Skeletal muscle satellite cell (primary cell): ENCODE measurements around the gene WBP11.
"Not testable (repeated sequence)": the region's sequence is repeated elsewhere in the genome, so short reads cannot be mapped to it uniquely, and the experiment has no call there.

Experiments used
- H3K27me3 ChIP-seq: 2 replicates; pipeline ENCODE4 v1.7.0; 2013; ENCODE audit warnings: low read length; ENCODE audit not compliant: control insufficient read depth, insufficient read depth
- H3K36me3 ChIP-seq: 2 replicates; pipeline ENCODE4 v1.7.0; 2013; ENCODE audit warnings: mild to moderate bottlenecking, control low read depth, low read length; ENCODE audit not compliant: insufficient read depth
- H3K4me1 ChIP-seq: 2 replicates; pipeline ENCODE4 v1.7.0; 2013; ENCODE audit warnings: low read length; ENCODE audit not compliant: control insufficient read depth, insufficient read depth
- H3K4me2 ChIP-seq: 2 replicates; pipeline ENCODE4 v1.7.0; 2013; ENCODE audit warnings: mild to moderate bottlenecking, low read length
- H3K4me3 ChIP-seq: 2 replicates; pipeline ENCODE4 v1.7.0; 2013; ENCODE audit warnings: low read length
- H3K9ac ChIP-seq: 2 replicates; pipeline ENCODE4 v1.7.0; 2013; ENCODE audit warnings: mild to moderate bottlenecking, low read depth, low read length, moderate library complexity
- H3K9me3 ChIP-seq: replicated peaks from 2 replicates; pipeline ENCODE4 v1.7.0; 2013; ENCODE audit warnings: mild to moderate bottlenecking, control low read depth, low read length

Gene WBP11

DNA sequence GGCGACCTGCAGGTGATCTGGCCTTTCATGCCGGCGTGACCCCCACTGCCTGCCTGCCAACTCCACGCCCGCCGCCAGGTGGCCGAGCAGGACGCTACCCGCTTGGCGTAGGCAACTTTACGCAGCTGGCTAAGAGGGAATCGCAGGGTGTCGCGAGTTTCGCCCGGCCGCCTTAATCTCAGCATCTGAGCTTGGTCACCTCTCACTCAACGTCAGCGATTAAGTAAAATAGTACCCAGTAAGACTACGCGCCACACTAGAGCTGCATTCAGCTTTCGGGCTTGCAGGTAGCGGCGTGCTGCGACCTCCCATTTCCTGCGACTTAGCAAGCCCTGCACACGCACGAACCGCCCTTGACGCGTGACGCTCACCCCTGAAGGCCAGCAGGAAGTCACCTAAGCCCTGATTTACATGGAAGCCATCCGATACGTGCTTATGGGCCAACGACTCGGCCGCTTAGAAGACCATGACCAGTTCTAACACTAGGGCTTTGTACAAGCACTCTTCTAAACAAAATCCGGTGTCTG lies 33.2 kb downstream of the WBP11 start:
- Histone ChIP-seq H3K4me3 (peak overlapping the region; percentile 82), H3K27me3 (no peaks in the 10 kb centered on the region), H3K9ac (peak overlapping the region; percentile 88), H3K36me3 (no peaks in the 10 kb centered on the region), H3K9me3 (no peaks in the 10 kb centered on the region), H3K4me2 (peak overlapping the region; percentile 87), H3K4me1 (peaks cover 13% of the 10 kb centered on the region)

DNA sequence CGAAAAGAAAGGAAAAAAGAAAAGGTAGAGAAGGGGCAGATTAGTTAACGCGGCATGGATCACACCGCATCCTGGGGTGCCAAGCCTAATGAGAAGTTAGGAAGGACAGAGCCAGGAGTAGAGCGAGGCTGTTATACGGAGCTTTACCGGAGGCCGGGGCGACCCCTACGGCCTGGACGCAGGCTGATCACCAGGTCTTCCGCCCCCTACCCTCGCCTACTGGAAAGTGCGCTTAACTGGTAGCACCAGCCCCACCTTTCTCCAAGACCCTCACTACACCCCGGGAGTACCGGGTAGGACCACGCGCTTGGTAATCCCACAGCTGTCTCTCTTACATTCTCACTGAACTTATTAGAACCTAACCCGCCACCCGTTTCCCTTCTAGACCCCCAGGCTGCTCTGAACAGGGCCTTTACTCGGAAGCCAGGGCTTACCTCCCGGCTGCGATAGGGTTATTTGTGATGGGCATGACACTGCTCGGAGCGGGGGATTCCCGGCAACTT lies 33.8 kb downstream of the WBP11 start:
- H3K36me3 ChIP-seq = no peaks in the 10 kb centered on the region
- no peaks in the 10 kb centered on the region for H3K27me3 ChIP-seq
- peak overlapping the region; percentile 88 for H3K9ac ChIP-seq
- peaks cover 13% of the 10 kb centered on the region for H3K4me1 ChIP-seq
- H3K4me3 ChIP-seq = peak overlapping the region; percentile 82
- H3K9me3 ChIP-seq = no peaks in the 10 kb centered on the region
- H3K4me2 ChIP-seq = peak overlapping the region; percentile 87

DNA sequence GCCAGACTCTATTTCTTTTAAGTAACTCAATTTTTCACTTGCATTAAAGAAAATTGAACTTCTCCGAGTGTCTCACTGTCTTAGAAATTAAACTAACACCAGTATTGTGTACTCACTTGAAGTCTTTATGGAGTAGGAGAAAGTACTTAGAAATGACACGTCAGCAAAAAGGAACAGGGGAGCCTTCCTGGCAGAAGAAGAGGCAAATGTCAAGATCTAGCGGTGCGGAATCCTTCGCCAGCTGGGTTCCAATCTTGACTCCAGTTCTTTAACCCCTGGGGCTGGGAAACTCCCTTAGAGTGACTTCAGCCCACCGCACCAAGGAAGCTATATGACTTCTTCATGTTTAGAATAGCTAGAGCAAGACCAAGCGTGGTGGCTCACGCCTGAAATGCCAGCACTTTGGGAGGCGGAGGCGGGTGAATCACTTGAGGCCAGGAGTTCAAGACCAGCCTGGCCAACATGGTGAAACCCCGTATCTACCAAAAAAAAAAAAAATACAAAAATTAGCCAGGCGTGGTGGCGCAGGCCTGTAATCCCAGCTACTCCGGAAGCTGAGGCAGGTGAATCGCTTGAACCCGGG lies 34.4 kb downstream of the WBP11 start:
- peak overlapping the region; percentile 87 for H3K4me2 ChIP-seq
- H3K4me3 ChIP-seq = peak overlapping the region; percentile 82
- H3K27me3 ChIP-seq = no peaks in the 10 kb centered on the region
- no peaks in the 10 kb centered on the region for H3K36me3 ChIP-seq
- H3K4me1 ChIP-seq = peaks cover 13% of the 10 kb centered on the region
- H3K9me3 ChIP-seq = no peaks in the 10 kb centered on the region
- H3K9ac ChIP-seq = no peak overlapping the region

DNA sequence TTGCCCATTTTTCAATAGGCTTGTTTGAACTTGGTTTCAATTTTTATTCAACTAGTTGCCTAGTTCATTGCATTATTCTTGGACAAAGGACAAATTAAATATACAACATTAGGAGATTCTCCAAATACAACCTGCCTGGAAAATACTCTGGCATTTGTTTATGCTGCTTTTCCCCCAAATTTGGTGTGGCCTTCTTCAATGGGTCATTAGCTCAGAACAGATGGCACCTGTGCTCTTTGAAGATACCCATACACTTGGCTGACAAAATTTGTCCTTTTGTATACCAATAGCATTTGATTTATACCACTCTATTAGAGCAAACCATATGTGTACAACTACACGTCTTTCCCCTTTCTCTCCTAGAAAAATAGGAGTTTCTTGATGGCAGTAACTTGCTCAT lies 35.7 kb downstream of the WBP11 start:
- Histone ChIP-seq H3K36me3 (no peaks in the 10 kb centered on the region), H3K4me2 (peak overlapping the region; percentile 87), H3K4me3 (no peak overlapping the region), H3K9ac (no peak overlapping the region), H3K4me1 (peaks cover 13% of the 10 kb centered on the region), H3K27me3 (no peaks in the 10 kb centered on the region), H3K9me3 (no peaks in the 10 kb centered on the region)

DNA sequence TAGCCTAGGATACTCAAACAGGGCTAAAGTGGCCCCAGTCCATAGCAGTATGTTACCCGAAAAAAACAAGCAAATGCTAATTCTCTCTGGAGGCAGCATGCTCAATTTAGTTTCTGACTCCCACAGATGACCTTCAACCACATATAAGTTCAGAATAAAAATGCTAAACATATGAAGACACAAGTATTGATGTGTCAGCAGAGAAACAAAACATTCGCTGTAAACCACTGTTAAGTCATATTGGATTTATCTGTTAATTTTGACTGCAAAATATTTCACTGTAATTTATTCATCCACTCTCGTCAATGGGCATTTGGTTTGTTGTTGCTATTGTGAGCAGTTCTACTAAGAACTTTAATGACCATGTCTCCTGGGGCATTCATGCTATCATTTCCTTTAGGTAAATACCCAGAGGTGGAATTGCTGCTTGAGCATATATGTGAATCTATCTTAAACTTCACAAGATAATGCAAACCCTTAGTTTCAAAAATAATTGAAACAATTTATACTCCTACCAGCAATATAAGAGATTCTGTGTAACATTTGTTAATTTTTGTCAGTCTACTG lies 36.5 kb downstream of the WBP11 start:
- Histone ChIP-seq H3K36me3 (no peaks in the 10 kb centered on the region), H3K9me3 (no peaks in the 10 kb centered on the region), H3K9ac (no peak overlapping the region), H3K4me2 (no peak overlapping the region), H3K27me3 (no peaks in the 10 kb centered on the region), H3K4me1 (peaks cover 13% of the 10 kb centered on the region), H3K4me3 (no peak overlapping the region)

DNA sequence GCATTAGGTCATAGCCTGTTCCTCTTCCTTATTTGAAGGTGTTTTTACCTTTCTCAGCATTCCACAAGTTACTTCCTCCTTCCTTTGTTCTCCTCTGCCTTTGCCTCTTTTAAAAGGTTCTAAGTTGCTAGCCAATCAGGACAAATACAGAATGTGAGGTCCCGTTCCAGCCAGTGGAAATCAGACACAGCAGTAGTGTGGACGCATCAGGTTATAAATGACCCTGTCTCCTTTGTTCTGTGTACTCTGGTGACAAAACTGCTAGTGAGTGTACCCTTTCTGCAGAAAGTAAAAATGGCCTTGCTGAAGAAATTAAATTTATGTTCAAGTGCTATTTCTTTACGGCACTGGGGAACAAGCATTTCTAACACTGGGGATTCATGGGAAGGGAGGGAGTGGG lies 37.3 kb downstream of the WBP11 start:
- H3K36me3 ChIP-seq, H3K4me3 ChIP-seq, H3K9me3 ChIP-seq, H3K9ac ChIP-seq, H3K4me2 ChIP-seq, H3K27me3 ChIP-seq: not testable (repeated sequence)
- H3K4me1 ChIP-seq = peaks cover 13% of the 10 kb centered on the region

DNA sequence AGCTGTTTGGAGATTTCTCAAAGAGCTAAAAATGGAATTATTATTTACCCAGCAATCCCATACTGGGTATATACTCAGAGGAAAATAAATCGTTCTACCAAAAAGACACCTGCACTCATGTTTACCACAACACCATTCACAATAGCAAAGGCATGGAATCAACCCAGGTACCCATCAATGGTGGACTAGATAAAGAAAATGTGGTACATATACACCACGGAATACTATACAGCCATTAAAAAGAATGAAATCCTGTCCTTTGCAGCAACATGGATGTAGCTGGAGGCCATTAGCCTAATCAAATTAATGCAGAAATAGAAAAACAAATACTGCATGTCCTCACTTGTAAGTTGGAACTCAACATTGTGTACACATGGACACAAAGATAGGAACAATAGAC lies 37.9 kb downstream of the WBP11 start:
- H3K4me2 ChIP-seq = no peak overlapping the region
- no peak overlapping the region for H3K9ac ChIP-seq
- peaks cover 13% of the 10 kb centered on the region for H3K4me1 ChIP-seq
- no peaks in the 10 kb centered on the region for H3K36me3 ChIP-seq
- no peaks in the 10 kb centered on the region for H3K9me3 ChIP-seq
- no peaks in the 10 kb centered on the region for H3K27me3 ChIP-seq
- H3K4me3 ChIP-seq = no peak overlapping the region

DNA sequence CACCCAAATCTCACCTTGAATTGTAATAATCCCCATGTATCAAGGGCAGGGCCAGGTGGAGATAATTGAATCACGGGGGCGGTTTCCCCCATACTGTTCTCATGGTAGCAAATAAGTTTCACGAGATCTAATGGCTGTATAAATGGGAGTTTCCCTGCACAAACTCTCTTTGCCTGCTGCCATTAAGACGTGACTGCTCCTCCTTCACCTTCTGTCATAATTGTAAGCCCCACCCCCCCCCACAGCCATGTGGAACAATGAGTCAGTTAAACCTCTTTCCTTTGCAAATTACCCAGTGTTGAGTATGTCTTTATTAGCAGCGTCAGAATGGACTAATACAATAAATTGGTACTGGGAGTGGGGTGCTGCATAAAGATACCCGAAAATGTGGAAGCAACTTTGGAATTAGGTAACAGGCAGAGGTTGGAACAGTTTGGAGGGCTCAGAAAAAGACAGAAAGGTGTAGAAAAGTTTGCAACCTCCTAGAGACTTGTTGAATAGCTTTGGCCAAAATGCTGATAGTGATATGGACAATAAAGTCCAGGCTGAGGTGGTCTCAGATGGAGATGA lies 43.5 kb downstream of the WBP11 start:
- not testable (repeated sequence) for H3K9ac ChIP-seq, H3K4me3 ChIP-seq, H3K36me3 ChIP-seq, H3K27me3 ChIP-seq, H3K4me1 ChIP-seq, H3K4me2 ChIP-seq, H3K9me3 ChIP-seq

DNA sequence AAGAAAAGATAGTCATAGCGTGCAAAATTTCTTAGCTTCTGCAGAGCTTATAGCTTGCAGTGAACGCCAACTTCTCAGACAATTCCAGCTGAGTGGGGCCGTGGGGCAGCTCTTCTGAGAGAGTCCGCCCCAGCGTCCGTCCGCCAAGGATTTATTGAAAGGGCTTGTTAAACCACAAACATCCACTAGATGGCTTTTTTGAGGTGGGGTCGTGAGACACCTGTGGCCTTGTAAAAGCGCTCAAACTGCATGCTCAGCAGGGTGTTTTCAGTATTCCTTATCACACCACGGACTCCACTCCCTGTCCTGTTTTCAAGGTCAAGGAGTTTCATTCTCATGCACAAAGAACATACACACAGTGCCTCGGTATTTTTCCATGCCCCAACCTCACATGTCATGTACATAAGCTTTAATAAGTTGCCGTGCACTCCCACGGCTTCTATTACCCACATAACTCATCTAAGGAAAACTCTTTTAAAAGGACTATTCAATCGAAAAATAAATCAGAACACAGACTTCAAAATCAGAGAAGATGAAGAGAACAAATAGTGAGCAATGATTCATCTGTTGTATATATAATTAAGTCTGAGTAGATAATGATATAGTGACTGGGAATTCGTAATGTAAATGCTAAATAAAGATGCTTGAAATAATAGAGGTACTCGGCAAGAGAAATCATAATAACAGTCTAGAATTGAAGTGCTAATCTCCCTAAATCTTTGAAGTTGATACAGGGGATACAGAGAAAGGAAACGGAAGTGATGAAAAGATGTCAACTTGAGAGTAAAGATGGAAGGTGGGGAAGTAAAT lies 46.7 kb downstream of the WBP11 start:
- Histone ChIP-seq H3K4me3 (no peak overlapping the region), H3K36me3 (no peaks in the 10 kb centered on the region), H3K4me1 (no peaks in the 10 kb centered on the region), H3K9ac (no peak overlapping the region), H3K27me3 (no peaks in the 10 kb centered on the region), H3K9me3 (no peaks in the 10 kb centered on the region), H3K4me2 (no peak overlapping the region)

DNA sequence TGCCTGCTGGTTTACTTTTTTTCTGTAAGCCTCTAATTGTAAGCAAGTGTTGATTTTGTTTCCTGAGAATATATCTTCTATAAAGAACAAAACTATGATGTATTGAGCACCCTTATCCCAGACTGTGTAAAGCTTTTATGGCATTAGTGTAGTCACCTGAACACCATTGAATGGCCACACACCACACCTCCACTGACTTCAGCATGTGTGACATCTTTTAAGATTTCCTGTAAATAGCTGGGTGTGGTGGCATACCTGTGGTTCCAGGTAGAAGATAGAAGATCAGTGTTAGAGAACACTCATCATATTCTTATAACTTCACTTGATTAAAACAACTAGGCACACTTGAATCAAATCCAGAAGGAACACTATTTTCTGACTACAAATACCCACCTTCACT lies 51.3 kb downstream of the WBP11 start:
- H3K4me1 ChIP-seq = no peaks in the 10 kb centered on the region
- no peaks in the 10 kb centered on the region for H3K9me3 ChIP-seq
- H3K36me3 ChIP-seq = no peaks in the 10 kb centered on the region
- no peak overlapping the region for H3K4me2 ChIP-seq
- no peak overlapping the region for H3K9ac ChIP-seq
- no peak overlapping the region for H3K4me3 ChIP-seq
- H3K27me3 ChIP-seq = no peaks in the 10 kb centered on the region

DNA sequence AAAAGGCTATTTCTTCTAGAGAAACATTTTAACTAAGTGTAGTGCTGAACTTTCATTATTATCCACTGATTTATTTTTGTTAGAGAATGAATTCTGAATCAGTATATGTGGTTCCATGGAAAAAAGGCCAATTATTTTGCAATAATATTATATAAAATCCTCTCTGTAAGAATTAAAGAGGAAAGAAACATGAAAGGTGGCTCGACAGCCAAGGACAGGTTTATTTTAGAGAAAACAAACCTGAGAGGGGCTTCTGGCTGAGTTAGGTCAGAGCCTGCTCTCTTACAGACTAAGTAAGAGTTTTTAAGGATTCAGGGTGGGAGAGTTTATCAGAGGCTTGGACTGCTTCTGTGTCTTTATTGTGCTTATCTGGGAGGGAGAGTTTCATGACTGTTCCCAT lies 60.2 kb downstream of the WBP11 start:
- Histone ChIP-seq H3K9ac (no peak overlapping the region), H3K4me2 (no peak overlapping the region), H3K4me3 (no peak overlapping the region), H3K4me1 (no peaks in the 10 kb centered on the region), H3K9me3 (no peaks in the 10 kb centered on the region), H3K27me3 (no peaks in the 10 kb centered on the region), H3K36me3 (no peaks in the 10 kb centered on the region)
